Measurements from ENCODE around the gene DOC2B.
"Not testable (repeated sequence)": the region's sequence is repeated elsewhere in the genome, so short reads cannot be mapped to it uniquely, and the experiment has no call there.

DOC2B gene

DNA sequence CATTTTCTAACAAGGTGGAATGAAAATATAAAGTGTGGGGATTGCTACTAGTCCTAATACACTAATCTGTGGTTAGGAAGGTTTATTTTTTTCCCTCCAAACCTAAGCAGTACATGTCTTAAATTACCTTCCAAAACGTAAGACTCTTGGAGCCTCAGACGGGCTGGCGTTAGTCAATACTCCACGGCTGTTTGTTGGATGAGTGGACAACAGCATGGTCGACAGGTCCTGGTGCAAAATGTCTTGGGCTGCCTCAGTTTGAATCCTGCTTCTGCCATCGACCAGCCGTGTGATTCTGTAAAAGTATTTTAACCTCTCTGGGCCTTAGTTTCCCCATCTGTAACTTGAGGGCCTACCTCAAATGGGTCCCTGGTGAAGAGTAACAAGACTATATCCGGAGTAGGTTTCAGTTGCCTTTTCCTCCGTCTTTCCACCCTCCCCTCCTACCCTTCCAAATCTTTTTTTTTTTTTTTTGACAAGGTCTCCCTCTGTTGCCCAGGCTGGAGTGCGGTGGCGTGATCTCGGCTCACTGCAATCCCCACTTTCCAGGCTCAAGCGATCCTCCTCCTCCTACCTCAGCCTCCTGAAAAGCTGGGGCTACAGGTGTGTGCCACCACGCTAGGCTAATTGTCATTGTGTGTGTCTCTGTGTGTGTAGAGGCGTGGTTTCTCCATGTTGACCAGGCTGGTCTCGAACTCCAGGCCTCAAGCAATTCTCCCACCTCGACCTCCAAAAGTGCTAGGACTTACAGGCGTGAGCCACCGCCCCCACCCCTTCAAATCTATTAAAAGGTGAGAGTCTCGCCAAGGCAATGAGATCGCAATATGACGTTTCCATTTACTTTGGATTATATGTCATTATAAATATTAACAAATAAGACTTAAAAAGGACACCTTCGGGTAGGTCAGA lies 38.3 kb downstream of the DOC2B start:
- no peak for DNase-seq

- DNase-seq = no peak
Measured at GRCh38 chr17:142102-142661, 39.3 kb downstream of the DOC2B start.

GRCh38 chr17:139401-140205 lies 41.8 kb downstream of the DOC2B start:
- not testable (repeated sequence) for DNase-seq

GRCh38 chr17:137166-137807 lies 44.2 kb downstream of the DOC2B start, which contains the start of gene SCGB1C2:
TSS of gene SCGB1C2 (plus strand) at chr17:137569. CDS start at chr17:137591, 22 bp downstream.
- DNase-seq = not testable (repeated sequence)

DNA sequence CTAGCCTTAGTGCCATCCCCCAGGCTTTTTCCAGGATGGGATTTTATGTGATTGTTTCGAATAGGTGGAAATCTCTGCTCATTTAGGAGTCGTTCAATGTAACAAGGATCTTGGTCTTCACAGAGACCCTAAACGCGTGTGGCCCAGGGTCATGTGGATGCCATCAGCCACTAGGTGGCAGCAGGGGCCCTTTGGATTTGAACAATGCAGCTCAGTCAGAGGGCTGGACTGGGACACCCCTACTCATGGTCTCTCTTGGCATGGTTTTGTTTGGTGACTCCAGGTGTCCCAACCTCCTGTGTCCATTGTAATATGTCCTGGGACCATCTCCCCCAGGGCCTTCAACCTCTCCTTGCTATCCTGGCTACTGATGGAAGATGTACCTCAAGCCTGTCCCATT lies 44.9 kb downstream of the DOC2B start:
- peak; percentile 75 for DNase-seq

DNA sequence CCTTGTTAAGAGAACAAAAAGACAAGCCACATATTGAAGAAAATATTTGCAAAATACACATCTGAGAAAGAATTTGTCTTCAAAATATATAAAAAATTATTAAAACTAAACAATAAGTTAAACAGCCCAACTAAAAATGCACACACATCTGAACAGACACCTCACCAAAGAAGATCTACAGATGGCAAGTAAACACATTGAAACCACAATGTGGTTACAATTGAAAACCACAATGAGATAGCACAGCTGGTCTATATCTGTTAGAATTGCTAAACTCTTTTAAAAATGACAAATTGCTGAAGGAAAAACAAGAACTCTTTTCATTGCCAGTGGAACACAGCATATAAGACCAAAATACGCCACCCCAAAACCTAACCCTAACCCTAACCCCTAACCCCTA lies 45.6 kb downstream of the DOC2B start:
- not testable (repeated sequence) for DNase-seq

- not testable (repeated sequence) for DNase-seq
Measured at GRCh38 chr17:135022-135421, 46.4 kb downstream of the DOC2B start.

DNA sequence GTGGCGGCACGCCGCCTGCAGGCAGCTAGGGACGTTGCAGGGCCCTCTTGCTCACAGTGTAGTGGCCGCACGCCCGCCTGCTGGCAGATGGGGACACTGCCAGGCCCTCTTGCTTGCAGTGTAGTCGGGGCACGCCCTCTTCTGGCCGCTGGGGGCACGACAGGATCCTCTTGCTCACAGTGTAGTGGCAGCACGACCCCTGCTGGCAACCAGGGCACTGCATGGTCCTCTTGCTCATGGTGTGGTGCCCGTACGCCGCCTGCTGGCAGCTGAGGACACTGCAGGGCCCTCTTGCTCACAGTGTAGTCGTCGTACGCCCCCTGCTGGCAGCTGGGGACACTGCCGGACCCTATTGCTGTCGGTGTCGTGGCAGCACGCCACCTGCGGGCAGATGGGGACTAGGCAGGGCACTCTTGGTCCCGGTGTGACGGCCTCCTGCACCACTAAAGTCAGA lies 47.1 kb downstream of the DOC2B start:
- DNase-seq = not testable (repeated sequence)

DNA sequence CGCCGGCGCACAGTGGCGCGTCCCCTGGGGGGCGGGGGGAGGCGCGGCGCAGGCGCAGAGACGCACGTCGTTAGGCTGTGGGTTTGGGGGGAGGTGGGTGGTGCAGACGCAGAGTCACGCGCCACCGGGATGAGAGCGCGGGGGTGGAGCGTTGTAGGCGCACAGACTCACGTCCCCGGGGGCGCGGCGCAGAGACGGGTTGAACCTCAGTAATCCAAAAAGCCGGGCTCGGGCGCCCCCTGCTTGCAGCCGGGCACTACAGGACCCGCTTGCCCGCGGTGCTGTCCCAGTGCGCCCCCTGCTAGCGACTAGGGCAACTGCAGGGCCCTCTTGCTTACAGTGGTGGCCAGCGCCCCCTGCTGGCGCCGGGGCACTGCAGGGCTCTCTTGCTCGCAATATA lies 47.5 kb downstream of the DOC2B start:
- DNase-seq = not testable (repeated sequence)

DNA sequence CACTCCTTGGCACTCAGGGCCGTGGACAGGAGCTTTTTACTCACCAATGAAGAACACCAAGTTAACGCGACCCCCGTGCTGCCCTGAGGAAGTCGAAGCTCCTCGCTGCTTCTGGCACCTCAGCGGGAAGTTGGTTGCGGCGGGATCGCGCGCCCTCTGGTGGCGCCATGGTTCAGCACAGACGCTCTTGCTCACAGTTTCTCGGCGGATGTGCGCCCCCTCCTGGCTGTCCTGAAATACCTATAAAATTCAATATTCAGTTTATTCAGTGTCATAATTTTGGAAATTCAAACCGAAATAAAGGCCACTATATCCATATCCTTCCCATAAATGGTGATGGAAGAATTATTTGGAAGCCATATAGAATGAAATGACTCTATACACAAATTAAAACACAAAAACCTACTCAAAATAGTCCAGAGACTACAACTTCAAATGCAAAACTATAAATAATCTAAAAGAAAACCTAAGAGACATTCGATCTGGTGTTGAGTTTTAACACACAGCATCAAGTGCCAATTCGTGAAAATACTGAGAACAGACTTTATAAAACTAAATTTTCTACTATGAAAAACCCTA lies 63.0 kb downstream of the DOC2B start:
- DNase-seq = peak; percentile 55

GRCh38 chr17:113111-113510 lies 68.3 kb downstream of the DOC2B start:
- DNase-seq = not testable (repeated sequence)
